Cardiac fibroblast (primary cell): ENCODE measurements around the gene GP5.

ENCODE experiments used
- DNase-seq, 2 donors: peaks; one replicate each; pipeline versions ENCODE4 v3.0.0 to v3.0.0-alpha.2; 2010; ENCODE audit warnings: low read depth in 2 of 2
- H3K4me3 ChIP-seq, 2 donors: replicated peaks in 1 of 2; 1 replicate in 1 of 2; 2 replicates in 1 of 2; pipeline ENCODE4 v1.5.1; 2011; ENCODE audit warnings: low read depth in 2 of 2, low read length in 2 of 2, mild to moderate bottlenecking in 2 of 2, moderate library complexity in 1 of 2
- CTCF ChIP-seq: IDR thresholded peaks from one replicate; pipeline ENCODE4 v1.5.1; 2011; ENCODE audit warnings: low read depth, mild to moderate bottlenecking, low read length, inconsistent platforms

Gene GP5

GRCh38 chr3:194395212-194395611, 3.9 kb downstream of the GP5 start:
- H3K4me3 ChIP-seq = no peak overlapping the region
- no peak for TF ChIP-seq CTCF
- no peak for DNase-seq

- no peak for TF ChIP-seq CTCF
- DNase-seq = no peak
- no peak overlapping the region for H3K4me3 ChIP-seq
These were observed 6.5 kb downstream of the GP5 start for GRCh38 chr3:194392576-194392975.

DNA sequence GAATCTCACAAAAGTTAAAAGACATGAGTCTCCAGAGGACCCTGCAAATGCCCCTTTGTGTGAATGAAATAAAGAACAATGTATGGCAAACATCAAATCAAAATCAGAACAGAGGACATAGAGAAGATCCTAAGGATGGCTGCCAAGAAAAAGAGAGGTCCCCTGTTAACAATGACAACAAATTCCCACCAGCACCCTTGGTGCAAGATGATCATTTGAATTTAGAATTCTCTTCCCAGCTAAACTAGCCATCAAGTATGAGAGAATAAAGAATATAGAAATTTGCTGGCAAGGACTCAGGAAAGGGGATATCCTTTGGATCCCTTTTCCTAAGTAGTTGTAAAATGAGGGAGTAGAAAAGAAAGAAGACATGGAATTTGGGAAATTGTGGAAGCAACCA, 8.2 kb downstream of the GP5 start:
- H3K4me3 ChIP-seq = no peak overlapping the region
- DNase-seq = no peak
- no peak for TF ChIP-seq CTCF

- no peak for TF ChIP-seq CTCF
- no peak for DNase-seq
- H3K4me3 ChIP-seq = no peak overlapping the region
These were observed 9.8 kb downstream of the GP5 start for GRCh38 chr3:194389269-194389668.

GRCh38 chr3:194387926-194388418, 11.1 kb downstream of the GP5 start:
- H3K4me3 ChIP-seq = no peak overlapping the region
- no peak for DNase-seq
- no peak for TF ChIP-seq CTCF

GRCh38 chr3:194387276-194387675, 11.8 kb downstream of the GP5 start:
- no peak for TF ChIP-seq CTCF
- H3K4me3 ChIP-seq = no peak overlapping the region
- DNase-seq = no peak

DNA sequence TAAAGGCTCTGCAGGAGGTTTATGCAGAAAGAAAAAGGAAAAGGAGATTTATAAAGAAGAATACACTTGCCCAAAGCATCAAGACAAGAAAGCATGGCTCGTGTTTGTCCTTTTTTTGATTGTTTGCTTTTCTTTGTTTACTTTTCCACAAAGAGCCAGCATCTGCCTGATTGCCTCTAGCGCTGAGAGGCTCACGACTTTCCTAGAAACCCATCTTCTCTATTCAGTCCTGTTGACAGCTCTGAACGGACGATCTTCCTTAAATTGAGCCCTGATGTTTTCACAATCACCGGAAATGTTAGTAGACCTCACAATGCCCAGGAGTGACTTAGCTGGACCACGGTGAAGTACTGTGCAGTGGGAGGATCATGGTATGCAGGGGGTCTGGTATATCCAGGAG, 12.4 kb downstream of the GP5 start:
- no peak overlapping the region for H3K4me3 ChIP-seq
- no peak for TF ChIP-seq CTCF

More for the DNA sequence above, 12.4 kb downstream of the GP5 start:
- DNase-seq = no peak
